Sigmoid colon (tissue), 7 donors: ENCODE data around the gene CARD18. TPM values are rescaled to one million over a fixed set of nuclear protein-coding genes. Genes with fewer than 3 reads are reported as not detected.
"Not testable (repeated sequence)": the region's sequence is repeated elsewhere in the genome, so short reads cannot be mapped to it uniquely, and the experiment has no call there.

Source experiments
- DNase-seq: peaks from one replicate; pipeline ENCODE4 v3.0.0-alpha.2; 2019
- H3K27ac ChIP-seq, 4 donors: fragments of 200-600 bp; sonication (generic); one replicate each; pipeline ENCODE4 v1.5.1; 2016 to 2019; ENCODE audit warnings: mild to moderate bottlenecking in 1 of 4
- H3K27me3 ChIP-seq, 3 donors: fragments of 200-600 bp; sonication (generic); one replicate each; pipeline ENCODE4 v1.5.1; 2019; ENCODE audit warnings: mild to moderate bottlenecking in 1 of 3
- H3K36me3 ChIP-seq, 4 donors: fragments of 200-600 bp; sonication (generic); one replicate each; pipeline ENCODE4 v1.5.1; 2016 to 2019
- H3K4me1 ChIP-seq, 4 donors: fragments of 200-600 bp; sonication (generic); one replicate each; pipeline ENCODE4 v1.5.1; 2017 to 2019
- H3K4me3 ChIP-seq, 4 donors: fragments of 200-600 bp; sonication (generic); one replicate each; pipeline ENCODE4 v1.5.1; 2017 to 2019; ENCODE audit warnings: mild to moderate bottlenecking in 2 of 4, moderate library complexity in 1 of 4
- H3K9me3 ChIP-seq, 4 donors: fragments of 200-600 bp in 3 of 4; sonication (generic) in 3 of 4; one replicate each; pipeline versions ENCODE4 v1.5.1 to v1.6.1; 2013 to 2019
- CTCF ChIP-seq, 4 experiments: fragments of 450-650 bp in 3 of 4; fragments of 200-600 bp in 1 of 4; IDR thresholded peaks; one replicate each; pipeline ENCODE4 v1.5.1; 2016 to 2019; ENCODE audit warnings: antibody characterized with exemption in 4 of 4, mild to moderate bottlenecking in 3 of 4, moderate library complexity in 2 of 4
- EP300 ChIP-seq, 4 donors: sonication (generic); formaldehyde crosslinking; IDR thresholded peaks; one replicate each; pipeline ENCODE4 v1.6.1; 2017; ENCODE audit warnings: antibody characterized with exemption in 4 of 4
- POLR2A ChIP-seq, 2 donors: fragments of 450-650 bp; IDR thresholded peaks; one replicate each; pipeline ENCODE4 v1.6.1; 2016; ENCODE audit warnings: antibody characterized with exemption in 2 of 2, mild to moderate bottlenecking in 2 of 2, moderate library complexity in 2 of 2
- POLR2AphosphoS5 ChIP-seq, 4 donors: sonication (generic); formaldehyde crosslinking; IDR thresholded peaks; one replicate each; pipeline ENCODE4 v1.6.1; 2017; ENCODE audit warnings: antibody characterized with exemption in 4 of 4
- WGBS, 2 donors: extraction: QIAGEN DNeasy Blood & Tissue Kit; methylation state at CpG; one replicate each; pipeline ENCODE4 v1.1.7; 2013; 5-methylcytosine and 5-hydroxymethylcytosine counted together
- intact Hi-C: fragments of 100-400 bp; cut with DNase I; formaldehyde crosslinking; loops from one replicate; pipeline ENCODE4 v1.15.1; 2023
- polyA plus RNA-seq, 3 donors: library from polyadenylated mRNA; stranded (reverse); fragments of 200-250 nt; gene quantifications; one replicate each; pipeline ENCODE4 v1.2.3, GENCODE V29; 2013
- total RNA-seq, 4 donors: library from RNA; depleted of rRNA; stranded (reverse); fragments of >200 nt; gene quantifications; one replicate each; pipeline ENCODE4 v1.1.0, GENCODE V29; 2016
- donor health status: healthy with polysubstance abuse.
- donor health status: Bipolar disorder and iron deficiency.
- donor health status: healthy.

The CARD18 gene
- total and polyA plus RNA-seq, 7 donors: not detected

DNA sequence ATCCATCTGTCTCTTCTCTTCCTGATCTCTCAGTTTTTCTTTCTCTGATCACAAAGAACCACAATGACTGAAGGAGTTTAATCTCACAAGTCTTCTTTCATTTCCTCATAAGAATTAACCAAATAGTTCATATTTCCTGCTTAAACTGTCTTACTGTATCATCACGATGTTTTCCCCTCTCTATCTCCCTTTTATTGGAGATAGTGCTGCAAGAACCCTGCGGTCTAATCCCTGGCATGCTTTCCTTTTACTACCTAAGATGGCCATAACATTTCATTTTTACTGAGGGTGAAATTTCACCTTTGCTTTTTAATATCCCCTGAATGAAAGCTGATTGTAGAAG lies 28.9 kb downstream of the CARD18 start:
- intact Hi-C loops: no loop called here
- WGBS, 2 donors: 18 to 38% methylated on average over 2 of the region's 2 CpGs
- Histone ChIP-seq H3K4me3 (no peak overlapping the region), H3K4me1 (no peaks in the 10 kb centered on the region), H3K36me3 (no peaks in the 10 kb centered on the region), H3K9me3 (no peaks in the 10 kb centered on the region), H3K27me3 (no peaks in the 10 kb centered on the region), H3K27ac (no peak overlapping the region)
- DNase-seq: no peak
- TF ChIP-seq CTCF (IDR thresholded peaks at IDR 0.05): no peak
- TF ChIP-seq POLR2AphosphoS5 (IDR thresholded peaks at IDR 0.05): no peak
- no peak for TF ChIP-seq POLR2A (IDR thresholded peaks at IDR 0.05)
- no peak for TF ChIP-seq EP300 (IDR thresholded peaks at IDR 0.05)

GRCh38 chr11:105109855-105110687 lies 29.5 kb downstream of the CARD18 start:
- Histone ChIP-seq H3K9me3 (no peaks in the 10 kb centered on the region), H3K4me1 (no peaks in the 10 kb centered on the region), H3K36me3 (no peaks in the 10 kb centered on the region), H3K27ac (no peak overlapping the region), H3K4me3 (no peak overlapping the region), H3K27me3 (no peaks in the 10 kb centered on the region)
- intact Hi-C loops: no loop called here
- WGBS, 2 donors: 11 to 40% methylated on average over 8 of the region's 8 CpGs
- DNase-seq: no peak
- no peak for TF ChIP-seq CTCF (IDR thresholded peaks at IDR 0.05)
- no peak for TF ChIP-seq POLR2AphosphoS5 (IDR thresholded peaks at IDR 0.05)
- no peak for TF ChIP-seq POLR2A (IDR thresholded peaks at IDR 0.05)

DNA sequence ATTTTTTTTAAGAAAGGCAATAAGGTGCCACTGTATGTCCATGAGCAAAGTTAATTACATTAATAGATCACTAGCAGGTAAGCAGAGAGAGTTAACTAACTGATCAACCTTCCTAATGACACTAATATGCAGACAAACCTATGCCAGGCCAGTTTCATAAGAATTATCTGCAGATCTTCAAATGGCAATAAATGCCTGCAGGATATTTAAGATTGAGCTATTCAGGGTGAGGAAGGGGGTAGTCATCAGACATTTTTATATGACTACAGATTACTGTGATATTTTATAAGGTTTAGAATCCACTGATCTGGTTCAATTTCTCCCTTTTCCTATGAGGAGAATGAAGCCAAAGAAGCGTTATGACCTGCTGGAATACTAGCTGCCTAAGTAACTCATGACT lies 30.2 kb downstream of the CARD18 start:
- H3K4me1 ChIP-seq: no peaks in the 10 kb centered on the region
- no peaks in the 10 kb centered on the region for H3K36me3 ChIP-seq
- H3K9me3 ChIP-seq: no peaks in the 10 kb centered on the region
- no peaks in the 10 kb centered on the region for H3K27me3 ChIP-seq
- no peak for TF ChIP-seq CTCF (IDR thresholded peaks at IDR 0.05)
- TF ChIP-seq POLR2A (IDR thresholded peaks at IDR 0.05): no peak
- TF ChIP-seq POLR2AphosphoS5 (IDR thresholded peaks at IDR 0.05): no peak
- no peak for TF ChIP-seq EP300 (IDR thresholded peaks at IDR 0.05)
- H3K27ac ChIP-seq: no peak overlapping the region
- no peak for DNase-seq
- no peak overlapping the region for H3K4me3 ChIP-seq
- 89 to 94% methylated on average over 1 of the region's 1 CpG for WGBS, 2 donors
- intact Hi-C loops: no loop called here

DNA sequence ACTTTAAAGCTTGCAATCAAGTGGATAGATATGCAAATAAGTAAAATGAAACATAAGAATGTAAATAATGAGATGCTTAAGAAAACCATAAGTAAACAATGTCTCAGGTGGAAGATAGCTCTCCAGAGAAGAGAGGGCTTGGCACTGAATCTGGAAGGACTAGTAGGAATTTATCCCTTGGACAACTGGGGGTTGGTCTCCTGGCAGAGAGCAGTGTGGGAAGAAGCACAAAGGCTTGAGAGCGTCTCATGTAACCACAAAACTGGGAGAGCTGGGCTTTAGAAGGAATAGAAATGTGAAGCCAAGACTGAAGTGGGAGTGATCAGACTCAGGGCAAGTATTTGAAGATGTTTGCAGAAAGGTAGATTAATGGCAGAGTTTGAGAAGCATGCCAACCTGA lies 31.3 kb downstream of the CARD18 start:
- Histone ChIP-seq H3K4me3 (no peak overlapping the region), H3K27me3 (no peaks in the 10 kb centered on the region), H3K4me1 (no peaks in the 10 kb centered on the region), H3K9me3 (no peaks in the 10 kb centered on the region), H3K27ac (no peak overlapping the region), H3K36me3 (no peaks in the 10 kb centered on the region)
- DNase-seq: no peak
- TF ChIP-seq EP300 (IDR thresholded peaks at IDR 0.05): no peak
- no peak for TF ChIP-seq POLR2A (IDR thresholded peaks at IDR 0.05)
- no peak for TF ChIP-seq POLR2AphosphoS5 (IDR thresholded peaks at IDR 0.05)
- no peak for TF ChIP-seq CTCF (IDR thresholded peaks at IDR 0.05)
- WGBS, 2 donors: 92 to 95% methylated on average over 1 of the region's 1 CpG
- intact Hi-C loops: no loop called here

- H3K9me3 ChIP-seq, H3K27me3 ChIP-seq, H3K4me1 ChIP-seq, H3K4me3 ChIP-seq, H3K27ac ChIP-seq, H3K36me3 ChIP-seq, intact Hi-C loops, DNase-seq: not testable (repeated sequence)
- 88 to 90% methylated on average over 8 of the region's 8 CpGs for WGBS, 2 donors
These were observed 32.2 kb downstream of the CARD18 start for GRCh38 chr11:105107226-105107825.
